ENCODE measurements around the gene EHD2. TPM values are rescaled to one million over a fixed set of nuclear protein-coding genes. Genes with fewer than 3 reads are reported as not detected.
"Not testable (repeated sequence)": the region's sequence is repeated elsewhere in the genome, so short reads cannot be mapped to it uniquely, and the experiment has no call there.

The EHD2 gene, protein sequence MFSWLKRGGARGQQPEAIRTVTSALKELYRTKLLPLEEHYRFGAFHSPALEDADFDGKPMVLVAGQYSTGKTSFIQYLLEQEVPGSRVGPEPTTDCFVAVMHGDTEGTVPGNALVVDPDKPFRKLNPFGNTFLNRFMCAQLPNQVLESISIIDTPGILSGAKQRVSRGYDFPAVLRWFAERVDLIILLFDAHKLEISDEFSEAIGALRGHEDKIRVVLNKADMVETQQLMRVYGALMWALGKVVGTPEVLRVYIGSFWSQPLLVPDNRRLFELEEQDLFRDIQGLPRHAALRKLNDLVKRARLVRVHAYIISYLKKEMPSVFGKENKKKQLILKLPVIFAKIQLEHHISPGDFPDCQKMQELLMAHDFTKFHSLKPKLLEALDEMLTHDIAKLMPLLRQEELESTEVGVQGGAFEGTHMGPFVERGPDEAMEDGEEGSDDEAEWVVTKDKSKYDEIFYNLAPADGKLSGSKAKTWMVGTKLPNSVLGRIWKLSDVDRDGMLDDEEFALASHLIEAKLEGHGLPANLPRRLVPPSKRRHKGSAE
- total RNA-seq = 10 to 100 TPM; 91.1 to 98.8 TPM
- long read RNA-seq, partial matches to known transcripts = 1 of 10 reads
- long read RNA-seq, other reads (novel, unspliced or antisense) = 9 of 10 reads

DNA sequence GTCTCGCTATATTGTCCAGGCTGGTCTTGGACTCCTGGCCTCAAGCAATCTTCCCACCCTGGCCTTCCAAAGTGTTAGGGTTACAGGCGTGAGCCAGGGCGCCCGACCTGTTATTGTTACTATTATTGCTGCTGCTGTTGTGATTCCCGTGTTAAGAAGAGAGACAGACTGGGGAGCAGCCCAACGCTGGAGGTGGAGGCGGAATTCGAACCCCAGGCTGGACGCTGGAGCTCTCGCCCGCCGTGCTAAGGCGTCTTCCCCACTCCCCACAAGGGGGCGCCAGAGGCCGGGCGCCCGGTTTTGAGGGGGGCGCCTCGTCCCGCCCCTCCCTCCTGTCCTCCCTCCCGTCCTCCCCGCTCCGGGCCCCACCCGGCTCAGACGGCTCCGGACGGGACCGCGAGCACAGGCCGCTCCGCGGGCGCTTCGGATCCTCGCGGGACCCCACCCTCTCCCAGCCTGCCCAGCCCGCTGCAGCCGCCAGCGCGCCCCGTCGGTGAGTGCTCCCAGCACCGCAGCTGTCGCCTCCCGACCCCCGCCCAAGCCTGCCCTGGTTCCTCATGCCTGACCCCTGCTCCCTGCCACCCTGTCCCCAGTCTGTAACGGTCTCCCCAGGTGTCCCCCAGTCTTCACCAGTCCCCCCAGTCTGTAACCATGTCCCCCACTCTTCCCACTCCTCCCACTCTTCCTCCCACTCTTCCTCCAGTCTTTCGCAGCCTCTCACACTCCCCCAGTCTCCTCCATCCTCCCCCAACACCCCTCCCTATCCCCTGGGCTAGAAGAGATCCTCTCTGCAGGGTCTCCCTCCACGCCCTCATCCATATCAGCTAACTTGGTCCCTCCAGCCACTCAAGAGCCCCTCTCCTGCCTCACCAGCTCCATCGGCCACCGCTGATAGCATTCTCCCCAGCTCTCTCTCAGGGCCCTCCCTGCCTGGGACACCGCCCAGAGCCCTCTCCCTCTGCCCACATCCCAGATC, at the start of gene EHD2:
Gene EHD2 (plus strand): TSS at position 377 of the 976 bp plus-strand sequence. CDS start 3,191 bp downstream, outside the sequence.
- ATAC-seq (peak; percentile 94 to 96), DNase-seq (peak; percentile 80)
- intact Hi-C loops (cut with DNase I) = loop anchor here in 1 of 2 donors (1.0 kb wide), 1 partner anchor 30 kb away; no protein-coding TSS in a partner anchor

GRCh38 chr19:47663435-47663910, 49.7 kb upstream of the EHD2 start:
- DNase-seq (no peak), ATAC-seq (peak in 1 of 2 donors; percentile 12)
- intact Hi-C loops (cut with DNase I) = loop anchor here in 1 of 2 donors (5.0 kb wide), 1 partner anchor 46 kb away; no protein-coding TSS in a partner anchor

DNA sequence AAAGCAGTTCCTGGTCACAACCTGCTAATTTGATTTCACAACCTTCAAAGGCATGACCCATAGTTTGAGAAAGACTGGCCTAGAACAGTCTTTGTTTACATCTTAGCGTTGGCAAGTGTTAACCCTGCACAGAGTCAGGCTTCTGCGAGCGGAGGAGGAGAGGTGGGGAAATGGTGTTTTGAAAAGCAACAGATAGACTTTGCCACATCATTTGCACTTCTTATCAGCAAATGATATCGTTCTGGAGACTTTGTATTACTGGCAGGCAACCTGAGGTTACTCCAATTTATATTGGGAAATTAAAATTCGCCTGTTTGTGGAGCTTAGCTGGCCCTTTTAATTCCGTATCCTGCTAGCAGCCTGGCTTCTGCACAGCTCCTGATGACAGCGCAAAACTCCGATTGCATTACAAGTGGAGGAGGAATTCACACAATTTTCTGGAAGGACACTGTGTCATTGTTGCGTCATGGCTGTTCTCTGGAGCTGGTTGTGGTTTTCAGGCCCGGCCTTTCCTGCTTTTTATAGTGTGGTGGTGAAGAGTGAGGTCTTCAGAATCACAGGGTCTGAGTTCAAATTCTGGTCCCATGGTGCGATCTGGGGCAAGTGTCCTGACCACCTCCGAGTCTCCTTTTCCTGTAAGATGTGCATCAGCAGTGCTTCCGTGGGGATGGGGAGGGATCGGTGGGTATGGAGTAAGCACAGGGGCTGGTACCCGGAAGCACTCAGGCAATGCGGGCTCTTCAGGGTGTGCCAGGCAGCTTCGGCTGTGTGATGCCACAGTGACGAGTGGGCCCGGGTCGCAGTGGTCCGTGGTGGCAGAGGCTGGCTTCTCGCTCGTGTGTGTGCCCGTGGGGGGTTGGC, 49.1 kb upstream of the EHD2 start:
- ATAC-seq (peak; percentile 78 to 88), DNase-seq (peak; percentile 86)
- intact Hi-C loops (cut with DNase I) = loop anchor here in 1 of 2 donors (5.0 kb wide), 1 partner anchor 47 kb away; no protein-coding TSS in a partner anchor

- ATAC-seq; DNase-seq; intact Hi-C loops (cut with DNase I): not testable (repeated sequence)
These were observed 44.7 kb upstream of the EHD2 start for GRCh38 chr19:47668556-47668955.

DNA sequence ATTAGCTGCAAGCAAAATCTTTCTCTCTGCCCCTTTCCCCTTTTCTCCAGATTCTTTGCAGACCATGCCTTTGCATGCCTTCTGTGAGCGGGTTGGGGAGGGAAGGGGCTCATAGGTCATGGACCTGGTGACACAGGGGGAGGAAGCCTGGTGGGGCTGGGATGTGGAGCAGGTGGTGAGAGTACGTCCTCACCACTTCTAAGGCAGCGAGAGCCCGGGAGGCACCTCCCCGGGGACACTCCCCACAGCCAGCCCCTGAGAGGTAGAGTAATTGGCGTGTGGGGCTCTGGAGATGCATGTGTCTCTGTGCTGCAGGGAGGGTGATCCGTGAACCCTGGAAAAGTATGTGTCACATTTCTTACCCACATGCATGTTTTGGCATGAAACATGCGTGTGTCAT, 42.5 kb upstream of the EHD2 start:
- intact Hi-C loops (cut with DNase I) = no loop called here
- DNase-seq = no peak
- no peak for ATAC-seq

- DNase-seq (no peak), ATAC-seq (no peak)
- intact Hi-C loops (cut with DNase I) = no loop called here
These were observed 41.7 kb upstream of the EHD2 start for GRCh38 chr19:47671499-47671898.

GRCh38 chr19:47673426-47673825, 39.8 kb upstream of the EHD2 start:
- ATAC-seq (no peak), DNase-seq (no peak)
- intact Hi-C loops (cut with DNase I) = no loop called here

DNA sequence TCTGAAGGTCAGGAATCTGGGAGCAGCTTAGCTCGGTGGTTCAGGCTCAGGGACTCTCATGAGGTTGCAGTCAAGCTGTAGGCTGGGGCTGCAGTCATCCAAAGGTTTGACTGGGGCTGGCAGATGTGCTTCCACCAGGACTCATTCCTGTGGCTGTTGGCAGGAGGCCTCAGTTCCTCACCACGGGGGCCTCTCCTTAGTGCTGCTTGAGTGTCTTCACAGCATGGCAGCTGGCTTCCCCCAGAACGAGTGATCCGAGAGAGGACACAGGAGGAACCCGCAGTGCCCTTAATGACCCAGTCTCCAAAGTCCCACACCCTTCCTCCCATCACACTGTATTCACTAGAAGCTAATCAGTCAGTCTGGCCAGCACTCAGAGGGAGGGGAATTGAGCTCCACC, 38.7 kb upstream of the EHD2 start:
- no peak for ATAC-seq
- intact Hi-C loops (cut with DNase I) = no loop called here
- no peak for DNase-seq

DNA sequence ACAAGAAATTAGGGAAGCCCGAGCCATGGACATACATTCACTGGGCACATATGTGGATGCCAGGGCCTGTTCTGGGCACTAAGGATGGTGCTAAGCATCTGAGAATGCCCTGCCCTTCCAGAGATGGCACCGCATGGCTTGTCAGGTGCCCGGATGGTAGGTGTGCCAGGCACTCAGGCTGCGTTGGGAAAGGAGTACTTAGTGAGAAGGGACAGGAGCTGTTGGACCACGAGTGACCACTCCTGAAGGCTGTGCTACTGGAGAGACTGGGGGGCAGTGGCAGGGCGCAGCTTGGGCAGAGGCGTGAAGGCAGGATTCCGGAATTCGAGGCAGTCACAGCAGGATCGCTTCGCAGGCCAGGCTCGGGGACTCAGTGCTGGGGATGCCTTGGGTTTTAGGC, 38.0 kb upstream of the EHD2 start:
- intact Hi-C loops (cut with DNase I) = no loop called here
- no peak for ATAC-seq
- DNase-seq = no peak

GRCh38 chr19:47675859-47676258, 37.4 kb upstream of the EHD2 start:
- intact Hi-C loops (cut with DNase I) = no loop called here
- ATAC-seq = no peak
- no peak for DNase-seq

GRCh38 chr19:47676811-47677210, 36.4 kb upstream of the EHD2 start:
- intact Hi-C loops (cut with DNase I) = no loop called here

DNA sequence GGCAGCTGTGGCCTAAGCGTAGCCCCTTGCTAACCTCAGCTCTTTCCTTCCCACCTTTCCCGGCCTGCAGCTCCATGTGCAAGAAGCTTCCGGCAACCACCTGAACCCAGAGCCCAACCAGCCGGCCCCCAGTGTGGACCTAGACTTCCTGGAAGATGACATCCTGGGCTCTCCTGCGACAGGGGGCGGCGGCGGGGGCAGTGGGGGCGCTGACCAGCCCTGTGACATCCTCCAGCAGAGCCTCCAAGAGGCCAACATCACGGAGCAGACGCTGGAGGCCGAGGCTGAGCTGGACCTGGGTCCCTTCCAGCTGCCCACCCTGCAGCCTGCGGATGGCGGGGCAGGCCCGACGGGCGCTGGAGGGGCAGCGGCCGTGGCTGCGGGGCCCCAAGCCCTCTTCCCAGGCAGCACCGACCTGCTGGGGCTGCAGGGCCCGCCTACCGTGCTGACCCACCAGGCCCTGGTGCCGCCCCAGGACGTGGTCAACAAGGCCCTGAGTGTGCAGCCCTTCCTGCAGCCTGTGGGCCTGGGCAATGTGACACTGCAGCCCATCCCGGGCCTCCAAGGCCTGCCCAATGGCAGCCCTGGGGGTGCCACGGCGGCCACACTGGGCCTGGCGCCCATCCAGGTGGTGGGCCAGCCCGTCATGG, 33.8 kb upstream of the EHD2 start:
- intact Hi-C loops (cut with DNase I) = no loop called here
- DNase-seq = no peak
- no peak for ATAC-seq

More at GRCh38 chr19:47676811-47677210, 36.4 kb upstream of the EHD2 start:
- DNase-seq (no peak), ATAC-seq (no peak)

GRCh38 chr19:47679922-47680857, 33.0 kb upstream of the EHD2 start:
- intact Hi-C loops (cut with DNase I) = no loop called here
- no peak for DNase-seq
- ATAC-seq = no peak

DNA sequence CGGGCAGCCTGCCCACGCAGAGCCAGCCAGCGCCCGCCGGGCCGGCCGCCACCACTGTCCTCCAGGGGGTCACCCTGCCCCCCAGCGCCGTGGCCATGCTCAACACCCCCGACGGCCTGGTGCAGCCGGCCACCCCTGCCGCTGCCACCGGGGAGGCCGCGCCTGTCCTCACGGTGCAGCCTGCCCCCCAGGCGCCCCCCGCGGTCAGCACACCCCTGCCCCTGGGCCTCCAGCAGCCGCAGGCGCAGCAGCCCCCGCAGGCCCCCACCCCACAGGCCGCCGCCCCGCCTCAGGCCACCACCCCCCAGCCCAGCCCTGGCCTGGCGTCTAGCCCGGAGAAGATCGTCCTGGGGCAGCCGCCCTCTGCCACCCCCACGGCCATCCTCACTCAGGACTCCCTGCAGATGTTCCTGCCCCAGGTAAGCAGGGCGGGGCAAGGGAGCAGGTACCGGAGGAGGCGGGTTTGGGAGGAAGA, 32.3 kb upstream of the EHD2 start:
- peak in 1 of 2 donors; percentile 17 for ATAC-seq
- DNase-seq = no peak
- intact Hi-C loops (cut with DNase I) = no loop called here

DNA sequence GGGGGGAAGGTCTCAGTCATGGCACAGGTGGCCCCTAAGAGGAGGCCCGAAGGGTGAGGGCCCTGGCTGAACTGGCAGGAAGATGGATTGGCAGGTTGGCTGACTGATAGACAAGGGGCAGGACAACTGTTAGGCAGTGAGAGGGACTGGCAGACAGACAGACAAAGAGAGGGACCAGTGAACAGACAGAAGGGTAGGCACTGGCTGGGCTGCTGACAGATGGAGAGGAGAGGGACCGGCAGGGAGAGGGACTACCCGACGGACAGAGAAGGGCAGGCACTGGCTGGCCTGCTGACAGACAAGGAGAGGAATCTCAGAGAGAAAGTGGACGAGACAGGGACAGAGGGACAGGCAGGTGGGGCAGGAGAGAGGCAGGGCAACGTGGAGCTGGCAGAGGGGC, 31.8 kb upstream of the EHD2 start:
- intact Hi-C loops (cut with DNase I) = no loop called here
- ATAC-seq (no peak), DNase-seq (no peak)

- DNase-seq (no peak), ATAC-seq (peak in 1 of 2 donors; percentile 6)
- intact Hi-C loops (cut with DNase I) = no loop called here
These were observed 31.3 kb upstream of the EHD2 start for GRCh38 chr19:47681936-47682335.

- no peak for DNase-seq
- intact Hi-C loops (cut with DNase I) = no loop called here
- ATAC-seq = no peak
These were observed 30.3 kb upstream of the EHD2 start for GRCh38 chr19:47682939-47683338.

All from left cardiac atrium (tissue), 4 donors.